ENCODE measurements around the gene REG4.
"Not testable (repeated sequence)": the region's sequence is repeated elsewhere in the genome, so short reads cannot be mapped to it uniquely, and the experiment has no call there.

REG4 gene

DNA sequence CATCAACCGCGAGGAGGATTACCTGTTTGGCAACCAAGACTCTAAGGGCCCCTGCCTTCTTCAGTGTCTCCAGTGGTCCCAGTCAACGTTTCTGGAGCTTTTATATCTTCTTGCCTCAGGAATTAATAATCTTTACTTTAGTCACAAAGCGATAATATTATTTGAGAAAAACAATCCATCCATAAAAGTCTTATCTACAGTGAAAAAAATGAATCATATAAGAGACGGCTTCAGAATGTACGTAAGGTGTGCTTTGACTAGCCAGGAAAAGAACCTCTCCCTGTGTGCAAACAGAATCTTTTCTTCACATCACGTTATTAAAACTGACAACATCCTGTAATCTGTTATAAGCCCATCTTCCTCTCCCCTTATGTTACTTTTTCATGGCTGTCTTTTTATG is at the start of gene REG4:
REG4 (minus strand) TSS at position 74 of the 400 bp plus-strand sequence. CDS start 2,691 bp downstream, outside the sequence.
- DNase-seq, result no peak

DNA sequence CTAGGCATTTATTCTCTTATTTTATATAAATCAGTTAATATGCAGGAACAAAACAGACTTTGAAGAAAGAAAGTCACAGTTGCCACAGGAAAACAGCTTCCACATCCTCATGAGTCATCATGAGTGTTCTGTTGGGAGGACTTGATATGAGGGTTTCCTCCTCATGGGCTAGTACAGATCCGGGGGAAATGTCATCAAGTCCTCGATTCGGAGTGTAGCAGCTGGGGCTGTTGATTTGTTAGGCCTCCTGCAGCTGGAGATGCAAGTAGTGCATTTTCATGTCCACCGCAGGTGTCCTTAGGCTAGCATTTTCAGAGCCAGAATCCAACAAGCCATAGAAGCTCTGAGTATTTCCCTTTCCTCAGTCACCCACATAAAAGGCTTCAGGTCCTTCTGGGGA is 48.4 kb upstream of the REG4 start:
- peak; percentile 73 for DNase-seq

DNA sequence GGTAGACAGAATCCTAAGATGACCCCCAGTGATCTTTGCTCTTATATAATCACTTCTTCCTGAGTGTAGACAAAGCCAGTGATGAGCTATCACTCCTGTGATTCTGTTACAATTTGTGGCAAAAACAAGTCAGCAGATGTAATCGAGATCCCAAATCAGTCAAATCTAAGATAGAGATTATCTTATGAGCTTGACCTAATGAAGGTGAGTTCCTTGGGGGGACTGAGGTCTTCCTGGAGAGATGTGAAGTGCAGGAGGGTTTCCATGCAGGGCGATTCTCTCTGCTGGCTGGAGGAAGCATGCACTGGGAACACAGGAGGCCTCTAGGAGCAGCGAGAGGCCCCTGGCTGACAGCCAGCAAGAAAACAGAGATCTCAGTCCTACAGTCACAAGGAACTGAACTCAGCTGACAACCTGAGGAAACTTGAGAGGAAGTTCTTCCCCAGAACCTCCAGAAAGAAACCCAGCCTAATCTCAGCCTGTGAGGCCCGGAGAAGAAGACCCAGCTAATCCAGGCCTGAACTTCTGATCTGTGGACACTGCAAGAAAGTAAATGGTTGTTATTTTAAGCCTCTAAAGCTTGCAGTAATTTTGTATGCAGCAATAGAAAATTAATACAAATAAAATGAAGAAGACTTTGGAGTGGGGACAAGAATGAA is 47.4 kb upstream of the REG4 start:
- DNase-seq, result not testable (repeated sequence)

DNA sequence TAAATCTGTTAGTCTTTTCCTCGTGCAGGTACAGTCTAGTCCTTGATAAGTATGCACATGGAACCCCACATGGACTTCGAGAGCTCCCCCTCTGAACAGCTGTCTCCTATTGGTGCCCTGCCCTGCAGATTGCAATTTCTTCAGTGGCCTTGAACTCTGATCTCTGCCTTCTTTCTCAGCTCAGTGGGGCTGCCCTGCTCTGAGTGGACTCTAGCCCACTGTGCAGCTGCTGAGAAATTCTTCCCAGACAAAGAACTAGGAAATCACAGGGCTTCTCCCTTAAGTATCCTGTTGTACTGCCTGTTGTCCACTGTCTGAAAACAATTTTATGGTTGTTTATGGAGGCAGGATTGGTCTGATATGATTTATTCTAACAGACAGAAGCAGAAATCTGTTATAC is 46.9 kb upstream of the REG4 start:
- DNase-seq, result no peak

- no peak for DNase-seq
These were observed 41.9 kb upstream of the REG4 start for GRCh38 chr1:119853155-119853554.

DNA sequence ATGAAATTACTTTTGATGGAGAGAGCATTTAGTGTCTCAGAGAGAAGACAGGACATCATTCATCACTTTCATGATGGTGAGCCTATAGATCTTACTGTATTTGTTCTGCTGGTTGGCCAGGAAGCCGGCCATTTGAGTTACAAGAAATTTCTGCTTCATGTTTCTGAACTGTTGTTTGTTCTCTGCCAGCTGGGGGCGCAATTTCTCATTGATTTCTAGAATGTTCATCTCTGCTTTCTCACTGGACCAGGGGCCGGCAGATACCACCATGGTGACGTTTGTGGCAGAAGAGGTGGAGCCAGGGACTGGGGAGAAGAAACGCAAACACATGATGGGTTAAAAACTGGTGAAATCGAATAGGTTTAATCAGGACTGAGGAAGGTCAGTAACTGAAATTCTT is 32.9 kb upstream of the REG4 start:
- DNase-seq, result not testable (repeated sequence)

DNA sequence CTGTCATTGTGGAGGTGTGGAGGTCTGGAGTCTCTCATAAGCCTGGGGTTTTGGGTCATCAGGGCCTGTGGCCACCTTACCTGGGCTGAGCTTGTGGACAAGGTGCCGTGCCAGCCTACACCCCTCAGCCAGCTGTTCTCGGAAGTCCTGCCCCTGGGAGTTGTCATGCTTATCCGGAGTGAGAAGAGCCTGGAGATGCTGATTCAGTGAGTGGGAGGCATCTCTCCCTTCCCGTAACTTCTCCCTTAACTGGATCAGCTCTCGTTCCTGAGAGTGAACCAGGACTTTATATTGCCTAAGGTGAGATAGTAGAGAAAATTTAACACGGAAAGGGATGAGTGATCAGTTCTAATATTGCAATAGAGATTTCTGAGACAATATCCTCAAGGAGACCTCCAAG is 30.0 kb upstream of the REG4 start:
- DNase-seq, result no peak

- no peak for DNase-seq
These were observed 29.5 kb upstream of the REG4 start for GRCh38 chr1:119840745-119841144.

DNA sequence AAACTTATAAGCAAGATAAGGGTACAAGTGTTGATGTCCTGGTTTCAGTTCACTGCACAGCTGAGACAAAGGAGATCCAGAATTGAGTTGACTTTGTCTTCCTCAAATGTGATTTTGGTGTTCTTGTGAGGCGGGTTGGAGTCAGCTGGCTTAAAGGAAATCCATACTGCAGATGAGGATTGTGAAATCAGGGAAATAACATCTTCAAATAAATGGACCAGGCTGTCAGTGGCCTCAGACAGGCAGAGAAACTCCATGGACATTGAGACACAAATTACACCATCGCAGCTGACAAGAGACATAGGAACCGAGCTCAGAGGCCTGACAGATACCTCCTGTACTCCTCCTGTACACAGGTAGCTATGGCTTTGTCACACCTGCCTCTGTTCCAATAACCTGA is 27.0 kb upstream of the REG4 start:
- DNase-seq, result no peak

- no peak for DNase-seq
These were observed 23.7 kb upstream of the REG4 start for GRCh38 chr1:119834990-119835389.

DNA sequence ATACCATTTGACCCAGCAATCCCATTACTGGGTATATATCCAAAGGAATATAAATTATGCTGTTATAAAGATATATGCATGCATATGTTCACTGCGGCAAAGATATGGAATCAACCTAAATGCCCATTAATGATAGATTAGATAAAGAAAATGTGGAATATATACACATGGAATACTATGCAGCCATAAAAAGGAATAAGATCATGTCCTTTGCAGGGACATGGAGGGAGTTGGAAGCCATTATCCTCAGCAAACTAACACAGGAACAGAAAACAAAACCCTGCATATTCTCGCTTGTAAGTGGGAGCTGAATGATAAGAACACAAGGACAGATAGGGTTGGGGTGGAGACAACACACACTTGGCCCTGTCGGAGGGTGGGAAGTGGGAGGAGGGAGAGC is 19.8 kb upstream of the REG4 start:
- DNase-seq, result no peak

DNA sequence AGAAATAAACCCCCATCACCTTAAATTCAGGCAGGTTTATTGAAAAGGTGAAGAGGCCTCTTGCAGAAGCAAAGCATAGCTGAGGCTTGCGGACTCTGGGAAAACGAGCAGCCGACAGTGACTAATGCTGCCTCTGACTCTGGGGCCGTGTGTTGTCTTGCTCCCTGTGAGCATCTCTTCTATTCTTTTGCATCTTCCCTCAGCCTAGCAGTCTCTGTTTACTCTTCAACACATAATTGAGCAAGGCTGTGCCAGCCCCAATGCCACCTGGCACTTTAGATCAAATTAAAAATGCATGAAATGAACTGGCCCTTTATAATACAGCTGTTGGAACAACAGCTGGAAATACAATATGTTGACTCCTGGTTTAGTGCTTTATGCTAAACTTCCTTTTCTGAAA is 18.4 kb upstream of the REG4 start:
- no peak for DNase-seq

DNA sequence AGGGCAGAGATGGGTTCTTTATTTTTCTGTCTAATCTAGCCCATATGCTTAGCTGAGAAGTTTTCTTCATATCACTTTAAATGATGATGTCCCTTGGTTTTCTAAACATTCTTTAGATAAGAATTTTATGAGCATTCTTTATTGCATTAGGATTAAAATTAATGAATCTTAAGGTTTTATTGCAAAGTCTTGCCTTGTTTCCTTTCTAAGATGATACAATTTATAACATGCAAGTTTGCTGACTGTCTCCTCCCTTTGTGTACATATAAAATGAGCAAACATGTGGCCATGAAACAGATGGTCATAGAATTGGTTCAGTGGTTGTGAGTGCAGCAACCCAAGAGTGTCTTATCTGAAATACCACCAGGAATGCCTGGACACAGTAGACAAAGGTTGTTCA is 17.7 kb upstream of the REG4 start:
- DNase-seq, result not testable (repeated sequence)

GRCh38 chr1:119828266-119828665 is 17.0 kb upstream of the REG4 start:
- DNase-seq, result no peak

DNA sequence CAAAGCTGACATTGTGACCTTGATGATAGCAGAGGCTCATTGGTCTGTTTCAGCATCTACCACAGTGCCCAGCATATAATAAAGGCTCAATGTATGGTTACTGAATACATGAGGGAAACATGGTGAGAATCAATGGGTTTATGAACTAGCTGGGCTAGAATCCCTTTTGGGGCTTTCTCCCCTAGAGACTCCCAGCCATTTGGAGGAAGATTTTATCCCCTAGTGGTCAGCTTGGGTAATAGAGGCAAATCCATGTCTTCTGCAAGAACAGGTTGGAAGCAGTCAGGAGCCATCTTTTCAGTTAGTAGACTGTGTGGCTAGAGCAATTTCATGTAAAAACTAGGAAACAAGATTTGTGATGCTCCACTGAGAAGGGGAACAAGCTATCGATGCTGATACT is 15.8 kb upstream of the REG4 start:
- DNase-seq, result no peak

GRCh38 chr1:119822406-119822805 is 11.1 kb upstream of the REG4 start:
- no peak for DNase-seq

GRCh38 chr1:119818181-119818580 is 6.9 kb upstream of the REG4 start:
- no peak for DNase-seq

GRCh38 chr1:119816407-119816806 is 5.1 kb upstream of the REG4 start:
- DNase-seq, result peak; percentile 15

DNA sequence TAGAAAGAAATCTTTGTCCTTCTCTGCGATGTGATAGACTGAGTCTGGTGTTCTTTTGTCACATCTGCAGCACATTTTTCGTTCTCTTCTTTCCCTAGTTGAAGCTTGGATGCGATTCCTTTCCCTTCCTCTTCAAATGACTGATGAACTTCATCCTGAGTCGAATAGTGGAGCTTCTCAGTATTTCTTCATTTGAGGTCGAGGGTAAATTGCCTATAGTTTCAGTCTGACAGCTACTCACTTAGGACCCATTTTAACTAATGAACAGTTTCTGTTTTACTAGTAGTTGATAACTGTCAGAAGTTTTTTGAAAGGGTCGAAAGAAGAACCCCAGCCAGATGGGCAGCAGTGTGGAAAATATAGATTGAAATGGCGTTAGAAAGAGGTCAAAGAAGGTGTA is 4.7 kb upstream of the REG4 start:
- no peak for DNase-seq

DNA sequence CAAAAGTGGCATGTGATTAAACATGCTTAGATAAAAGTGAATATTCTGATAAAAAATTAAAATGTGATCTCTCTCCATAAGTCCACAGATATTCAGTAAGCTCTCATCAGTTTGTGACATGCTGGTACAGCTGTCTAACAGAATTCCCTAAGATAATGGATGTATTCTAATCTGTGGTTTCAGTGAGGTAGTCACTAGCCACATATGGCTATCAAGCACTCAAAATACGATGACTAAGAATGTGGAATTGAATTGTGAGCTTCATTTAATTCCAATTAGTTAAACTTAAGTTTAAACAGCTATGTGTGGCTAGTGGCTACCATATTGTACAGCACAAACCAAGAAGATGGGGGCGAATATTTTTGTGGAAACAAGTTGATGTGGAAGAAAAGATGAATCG is 4.1 kb upstream of the REG4 start:
- DNase-seq, result peak; percentile 61

- no peak for DNase-seq
These were observed 3.0 kb upstream of the REG4 start for GRCh38 chr1:119814288-119814687.

DNA sequence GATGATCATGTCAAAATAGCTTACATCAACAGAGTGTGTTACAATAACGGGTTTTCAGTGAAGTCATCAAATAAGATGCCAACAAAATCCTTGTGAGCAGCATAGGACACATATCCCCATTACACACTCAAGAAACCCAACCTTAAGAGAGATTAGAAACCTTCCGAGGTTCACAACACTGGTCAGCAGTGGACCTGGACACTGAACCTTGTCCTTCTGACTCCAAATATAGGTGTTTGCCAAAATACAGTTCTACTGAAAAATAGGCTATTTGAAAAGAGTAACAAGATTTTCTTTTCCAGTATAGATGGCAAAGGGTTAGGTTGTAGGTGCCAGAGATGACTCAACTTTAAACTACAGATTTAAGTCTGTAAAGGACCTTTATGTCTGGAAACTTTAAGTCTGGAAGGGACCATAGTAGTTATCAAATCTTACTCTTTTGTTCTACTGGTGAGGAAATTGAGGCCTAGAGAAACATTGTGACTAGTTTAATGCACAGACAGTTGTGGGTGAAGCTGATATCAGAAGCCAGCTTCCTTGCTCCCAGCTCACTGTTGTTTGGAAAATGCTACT is 811 bp upstream of the REG4 start:
- DNase-seq, result no peak

DNA sequence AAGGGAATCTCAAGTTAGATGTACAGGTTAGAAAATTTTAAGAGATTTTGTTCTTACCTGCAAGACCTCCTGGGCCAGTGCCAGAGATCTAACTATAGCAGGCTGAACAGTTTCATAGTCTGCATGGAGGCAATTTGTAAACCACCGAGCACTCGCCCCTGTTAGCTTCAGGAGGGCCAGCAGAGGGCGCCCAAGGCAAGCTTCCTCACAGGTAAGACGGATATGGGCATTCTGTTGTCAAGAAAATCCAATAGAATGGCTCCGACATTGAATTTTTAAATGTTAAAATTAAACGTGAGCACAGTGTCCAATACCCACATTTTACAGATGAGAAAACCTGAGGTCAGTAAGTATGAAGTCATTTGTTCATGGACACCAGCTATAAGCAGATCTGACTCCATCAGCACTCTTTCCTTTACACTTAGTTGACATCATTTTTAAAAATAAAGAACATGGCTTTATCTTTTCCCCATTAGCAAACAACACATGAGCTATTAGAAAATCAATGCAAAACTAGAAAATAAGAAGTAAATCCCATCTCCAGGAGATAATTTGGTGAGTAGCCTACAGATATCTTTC is 2.2 kb downstream of the REG4 start:
- DNase-seq, result peak; percentile 56

GRCh38 chr1:119808491-119808890 is 2.8 kb downstream of the REG4 start:
- DNase-seq, result peak; percentile 13

GRCh38 chr1:119806489-119806888 is 4.8 kb downstream of the REG4 start:
- DNase-seq, result no peak

Data from fibroblast of skin of right quadriceps (primary cell).